Glomerular visceral epithelial cell (primary cell): ENCODE results near the gene DCLRE1B.
A peak's percentile ranks its signal among the peaks of the same experiment; 100 is the strongest.

ENCODE experiments used
- DNase-seq: peaks from one replicate; pipeline ENCODE4 v3.0.0-alpha.2; 2016; ENCODE audit errors: extremely low spot score

Gene DCLRE1B

GRCh38 chr1:113887402-113888175, 17.5 kb upstream of the DCLRE1B start, which contains the start of gene BCL2L15:
Gene BCL2L15, minus strand, starts transcription at chr1:113887581. Its CDS starts 206 bp downstream, at chr1:113887375.
- DNase-seq, result peak; percentile 69

DNA sequence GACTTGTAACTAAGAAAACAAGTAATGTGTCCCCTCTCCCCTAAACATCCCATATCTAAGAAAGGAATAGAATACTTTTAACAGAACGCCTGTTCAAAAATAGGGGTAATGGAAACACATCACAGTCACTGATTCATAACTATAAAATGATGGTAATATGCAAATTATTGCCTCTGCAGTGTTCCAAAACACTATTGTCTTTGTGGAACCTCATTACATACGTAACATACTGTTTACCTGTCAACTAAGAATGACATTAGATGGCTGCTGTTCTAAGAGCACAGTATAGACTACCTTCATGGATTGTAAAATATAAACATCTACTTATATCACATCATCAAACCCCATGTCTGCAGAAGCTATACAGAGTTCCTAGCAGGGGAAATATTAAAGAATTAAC, 14.3 kb upstream of the DCLRE1B start:
- DNase-seq, result no peak

- no peak for DNase-seq
These were observed 13.4 kb upstream of the DCLRE1B start for GRCh38 chr1:113891631-113892220.

- DNase-seq, result no peak
These were observed 11.9 kb upstream of the DCLRE1B start for GRCh38 chr1:113893267-113893666.

GRCh38 chr1:113895098-113895497, 10.0 kb upstream of the DCLRE1B start:
- DNase-seq, result no peak

- no peak for DNase-seq
These were observed 9.2 kb upstream of the DCLRE1B start for GRCh38 chr1:113895961-113896360.

GRCh38 chr1:113898241-113898814, 6.8 kb upstream of the DCLRE1B start:
- no peak for DNase-seq

DNA sequence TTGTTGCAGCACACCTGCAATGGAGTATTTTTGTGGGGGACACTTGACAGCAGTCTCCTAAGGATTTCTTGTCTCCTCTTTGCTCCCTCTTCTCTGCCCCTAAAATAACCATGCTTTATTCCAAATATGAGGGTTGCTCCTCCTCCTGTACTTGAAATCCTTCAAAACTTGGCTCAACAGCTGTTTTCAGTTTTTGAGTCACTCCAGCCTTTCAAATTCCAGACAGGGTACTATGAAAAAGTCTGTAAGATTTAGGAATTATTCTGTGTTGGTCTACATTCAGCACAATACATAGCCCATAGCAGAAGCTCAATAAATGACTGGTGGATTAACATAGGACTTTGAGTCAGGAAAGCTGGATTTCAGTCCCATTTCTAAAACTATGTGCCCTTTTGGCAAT, 6.0 kb upstream of the DCLRE1B start:
- no peak for DNase-seq

- DNase-seq, result no peak
These were observed 3.9 kb upstream of the DCLRE1B start for GRCh38 chr1:113901191-113901590.

DNA sequence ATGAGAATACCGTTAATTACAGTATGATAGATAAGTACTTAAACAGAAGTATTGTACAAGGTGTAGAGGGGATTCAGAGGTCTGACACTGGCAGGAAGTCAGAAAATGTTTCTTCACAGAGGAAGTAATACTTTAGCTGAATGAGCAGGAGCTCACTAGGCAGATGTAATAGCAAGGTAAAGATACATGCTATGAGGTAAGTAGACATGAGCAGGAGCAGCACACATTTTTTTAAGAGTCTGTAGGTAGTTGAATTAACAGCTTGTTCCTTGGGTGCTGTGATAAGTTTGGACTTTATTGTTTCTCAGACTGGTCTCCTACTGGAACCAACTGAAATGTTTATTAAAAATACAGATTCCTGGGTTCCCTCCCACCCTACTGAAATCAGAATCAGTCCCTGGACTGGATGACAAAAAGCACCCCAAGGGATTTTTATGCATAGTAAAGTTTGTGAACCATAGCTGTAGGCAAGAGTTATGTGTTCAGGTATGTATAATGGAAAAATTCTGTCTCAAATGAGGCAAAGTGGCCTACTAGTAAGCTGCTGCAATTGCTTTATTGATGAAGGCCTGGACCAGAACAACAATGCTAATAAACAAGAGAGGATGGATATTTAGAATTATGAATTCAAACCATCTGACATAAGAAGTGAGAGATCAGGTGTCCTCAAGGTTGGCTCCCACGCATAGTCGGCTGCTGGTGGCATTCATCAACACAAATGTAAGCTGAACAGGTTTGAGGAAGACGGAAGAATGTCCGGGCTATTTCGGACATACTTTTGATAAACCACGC, 1.4 kb upstream of the DCLRE1B start:
- peak; percentile 17 for DNase-seq

GRCh38 chr1:113904293-113904673, 843 bp upstream of the DCLRE1B start:
- DNase-seq, result no peak

GRCh38 chr1:113905435-113905861, 322 bp downstream of the DCLRE1B start:
- no peak for DNase-seq

DNA sequence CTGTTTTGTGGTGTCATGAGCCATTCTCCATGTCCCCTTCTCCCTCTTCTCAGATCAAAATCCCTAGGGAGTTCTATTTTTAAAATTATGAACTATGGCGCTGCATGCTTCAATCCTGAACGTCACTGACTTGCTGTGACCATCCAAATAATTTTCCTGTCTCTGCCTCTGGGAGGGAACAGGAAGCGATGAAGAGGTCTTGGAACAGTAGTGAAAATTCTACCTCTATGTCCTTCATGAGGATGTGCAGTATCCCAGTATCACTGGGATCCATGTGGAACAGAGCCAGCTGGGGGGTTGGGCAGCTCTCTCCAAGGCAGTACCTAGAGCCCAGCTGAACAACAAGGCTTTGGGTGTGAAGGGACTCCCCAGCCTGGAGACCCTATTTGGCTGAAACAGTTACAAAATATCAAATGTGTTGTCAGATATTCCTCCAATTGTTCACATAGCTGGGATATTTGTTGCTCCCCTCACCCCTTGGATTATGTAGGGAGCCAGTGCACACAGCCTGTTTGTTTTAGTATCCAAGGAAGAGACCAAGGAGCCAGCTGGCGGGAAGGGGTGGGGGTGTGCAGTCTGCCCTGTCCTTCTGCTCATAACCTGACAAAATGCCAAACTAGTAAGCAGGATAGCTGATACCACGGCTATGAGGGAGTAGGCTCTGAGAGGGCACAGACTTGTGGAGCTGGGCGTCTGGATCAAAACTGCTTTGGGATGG, 7.6 kb downstream of the DCLRE1B start:
- DNase-seq, result peak; percentile 75

GRCh38 chr1:113913312-113913668, 8.2 kb downstream of the DCLRE1B start:
- DNase-seq, result no peak

- no peak for DNase-seq
These were observed 8.9 kb downstream of the DCLRE1B start for GRCh38 chr1:113913887-113914664.

DNA sequence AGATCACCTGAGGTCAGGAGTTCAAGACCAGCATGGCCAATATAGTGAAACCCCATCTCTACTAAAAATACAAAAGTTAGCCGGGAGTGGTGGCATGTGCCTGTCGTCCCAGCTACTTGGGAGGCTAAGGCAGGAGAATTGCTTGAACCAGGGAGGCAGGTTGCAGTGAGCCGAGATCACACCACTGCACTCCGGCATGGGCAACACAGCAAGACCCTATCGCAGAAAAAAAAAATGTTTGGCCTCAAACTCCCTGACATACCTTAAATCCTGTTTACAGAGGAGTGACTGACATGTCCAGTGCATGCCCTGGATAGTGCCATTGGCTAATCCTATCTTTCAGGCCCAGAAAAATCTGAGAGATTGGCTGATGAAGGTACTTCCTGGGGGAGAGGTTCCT, 11.8 kb downstream of the DCLRE1B start:
- DNase-seq, result no peak

DNA sequence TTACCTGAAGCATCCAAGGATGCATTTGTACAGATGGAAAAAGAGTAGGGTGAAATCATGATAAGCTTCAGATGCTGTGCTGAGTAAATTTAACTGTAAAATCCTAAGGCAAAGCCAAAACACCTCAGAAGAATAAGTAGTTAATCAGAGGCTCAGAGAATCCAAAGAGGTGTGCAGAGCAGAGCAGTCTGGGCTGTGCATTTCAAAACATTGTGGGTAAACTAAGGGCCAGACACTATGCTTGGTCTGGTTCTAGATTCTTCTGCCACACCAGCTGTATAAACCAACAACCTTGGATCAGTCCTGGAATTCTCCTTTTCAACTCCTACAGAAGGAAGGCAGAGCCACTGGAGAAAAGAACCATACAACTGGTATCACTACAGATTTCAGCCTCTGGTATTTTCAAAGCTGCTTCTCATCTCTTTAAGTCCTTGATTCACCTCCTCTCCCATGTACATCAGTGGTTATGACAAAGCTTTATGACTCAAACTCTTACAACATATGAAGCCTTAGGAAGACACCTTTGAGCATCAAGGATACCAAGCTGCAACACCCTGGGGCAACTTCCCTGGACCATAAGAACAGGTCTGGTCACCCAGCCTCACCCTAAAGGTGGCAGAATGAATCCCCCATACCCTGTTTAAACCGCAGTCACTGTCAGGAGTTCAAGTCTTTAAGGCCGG, 12.4 kb downstream of the DCLRE1B start:
- peak; percentile 13 for DNase-seq

DNA sequence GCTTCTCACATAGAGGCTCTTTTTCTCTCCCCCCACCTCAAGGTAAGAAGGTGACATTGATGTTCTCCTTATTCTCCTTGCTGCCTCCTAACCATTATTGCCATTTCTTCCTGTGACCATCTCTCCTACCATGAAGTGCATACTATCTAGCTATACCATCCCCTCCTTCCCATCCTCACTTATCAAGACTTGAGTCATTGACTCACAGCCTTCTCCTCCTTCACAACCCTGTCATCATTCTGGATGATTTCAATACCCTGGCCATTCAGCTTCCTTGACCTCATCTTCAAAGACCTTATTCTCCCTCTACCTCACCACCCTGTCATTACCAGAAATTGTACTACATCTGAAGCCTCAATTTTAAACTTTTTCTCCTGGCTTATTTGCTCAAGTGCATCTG, 13.1 kb downstream of the DCLRE1B start:
- no peak for DNase-seq

GRCh38 chr1:113922957-113923356, 17.8 kb downstream of the DCLRE1B start:
- DNase-seq, result no peak

DNA sequence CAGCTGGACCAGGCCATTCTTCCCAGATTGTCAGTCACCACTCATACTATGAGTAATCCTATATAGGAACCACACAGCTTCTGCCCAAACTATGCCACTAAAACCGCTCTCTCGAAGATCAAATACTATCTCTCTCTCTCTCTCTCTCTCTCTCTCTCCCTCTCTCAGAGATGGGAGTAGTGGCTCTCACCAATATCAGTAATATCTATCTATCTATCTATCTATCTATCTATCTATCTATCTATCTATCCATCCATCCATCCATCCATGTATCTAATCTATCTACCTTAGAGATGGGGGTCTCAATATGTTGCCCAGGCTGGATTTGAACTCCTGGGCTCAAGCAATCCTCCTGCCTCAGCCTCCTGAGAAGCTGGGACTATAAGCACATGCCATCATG, 19.3 kb downstream of the DCLRE1B start:
- DNase-seq, result no peak
